ENCODE data around the gene SCN4A.
A peak's percentile ranks its signal among the peaks of the same experiment; 100 is the strongest.
"Not testable (repeated sequence)": the region's sequence is repeated elsewhere in the genome, so short reads cannot be mapped to it uniquely, and the experiment has no call there.

The SCN4A gene

DNA sequence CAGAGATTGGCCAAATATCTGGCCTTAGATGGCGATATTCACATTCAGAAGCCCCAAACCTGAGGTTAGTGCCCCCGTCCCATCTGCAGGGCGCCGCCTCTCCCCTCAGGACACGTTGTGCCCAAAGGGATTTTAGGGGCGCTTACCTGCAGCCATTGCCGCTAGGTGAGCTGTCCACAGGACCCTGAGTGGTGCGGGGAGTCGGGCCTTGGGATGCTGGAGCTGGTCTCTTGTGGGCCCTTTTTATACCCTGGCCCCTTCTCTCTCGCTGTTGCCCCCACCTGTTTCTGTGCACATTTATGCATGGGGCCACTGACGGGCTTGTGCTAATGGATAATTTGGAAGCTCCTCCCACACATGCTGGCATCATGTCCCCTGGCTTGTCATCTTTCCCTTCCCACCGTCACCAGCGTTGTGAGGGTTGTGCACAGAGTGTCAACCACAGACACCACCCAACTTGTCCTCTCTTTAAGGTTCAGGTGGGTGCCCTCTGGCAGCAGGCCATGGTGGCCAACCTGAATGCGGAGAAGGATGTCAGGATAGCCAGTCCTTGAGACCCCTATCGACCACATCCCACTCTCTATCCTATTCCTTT, 61.6 kb downstream of the SCN4A start, which contains the start of gene CSHL1:
TSS of gene CSHL1 (minus strand) at position 218 of the 595 bp plus-strand sequence. CDS start at position 156, 62 bp downstream.
- no peak for DNase-seq

DNA sequence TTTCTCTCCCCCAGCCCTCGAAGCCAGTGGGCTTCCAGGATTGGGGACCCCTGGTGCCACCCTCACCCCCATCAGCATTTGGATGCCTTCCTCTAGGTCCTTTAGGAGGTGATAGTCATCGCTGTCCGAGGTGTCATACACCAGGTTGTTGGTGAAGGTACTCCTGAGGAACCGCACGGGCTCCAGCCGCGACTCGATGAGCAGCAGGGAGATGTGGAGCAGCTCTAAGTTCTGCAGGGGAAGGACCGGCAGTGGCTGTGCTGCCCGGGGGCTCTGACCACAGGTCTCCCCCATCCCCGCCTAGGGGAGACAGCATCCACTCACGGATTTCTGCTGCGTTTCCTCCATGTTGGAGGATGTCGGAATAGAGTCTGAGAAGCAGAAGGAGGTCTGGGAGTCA, 62.6 kb downstream of the SCN4A start:
- DNase-seq: no peak

DNA sequence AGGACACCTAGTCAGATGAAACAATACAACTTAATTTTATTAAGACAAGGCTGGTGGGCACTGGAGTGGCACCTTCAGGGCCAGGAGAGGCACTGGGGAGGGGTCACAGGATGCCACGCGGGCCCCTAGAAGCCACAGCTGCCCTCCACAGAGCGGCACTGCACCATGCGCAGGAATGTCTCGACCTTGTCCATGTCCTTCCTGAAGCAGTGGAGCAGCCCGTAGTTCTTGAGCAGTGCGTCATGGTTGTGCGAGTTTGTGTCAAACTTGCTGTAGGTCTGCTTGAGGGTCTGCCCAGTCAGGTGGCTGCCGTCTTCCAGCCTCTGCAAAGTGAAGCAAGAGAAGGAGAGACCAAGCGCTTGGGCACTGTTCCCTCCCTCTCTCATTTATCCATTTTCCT, 63.1 kb downstream of the SCN4A start:
- DNase-seq: not testable (repeated sequence)

DNA sequence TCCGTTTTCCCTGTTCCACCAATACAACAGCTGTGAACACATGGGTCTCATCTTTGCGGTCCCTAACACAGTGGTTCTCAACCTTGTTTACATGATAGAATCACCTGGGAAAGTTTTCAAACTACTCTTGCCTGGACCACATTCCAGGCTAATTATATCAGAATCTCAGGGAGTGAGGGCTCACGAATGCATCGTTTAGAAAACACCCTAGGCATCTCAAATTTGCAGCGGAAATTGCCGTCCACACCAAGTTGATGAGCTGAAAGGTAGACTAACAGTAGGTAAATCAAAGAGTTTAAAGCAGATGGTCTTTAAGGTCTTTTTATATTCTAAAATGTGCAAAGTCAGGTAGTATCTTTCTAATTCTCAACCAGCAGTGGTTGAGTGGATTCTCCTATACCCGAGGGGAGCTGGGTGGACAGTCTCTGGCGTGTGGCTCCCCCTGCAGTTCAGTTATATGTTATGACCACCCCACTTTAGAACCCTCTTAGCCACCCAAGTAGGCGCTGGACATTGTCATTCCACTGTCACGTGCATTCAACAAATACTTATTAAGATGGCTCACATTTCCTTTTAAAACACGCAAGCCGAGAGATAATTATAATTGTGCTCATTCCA, 65.4 kb downstream of the SCN4A start:
- DNase-seq: peak; percentile 9

DNA sequence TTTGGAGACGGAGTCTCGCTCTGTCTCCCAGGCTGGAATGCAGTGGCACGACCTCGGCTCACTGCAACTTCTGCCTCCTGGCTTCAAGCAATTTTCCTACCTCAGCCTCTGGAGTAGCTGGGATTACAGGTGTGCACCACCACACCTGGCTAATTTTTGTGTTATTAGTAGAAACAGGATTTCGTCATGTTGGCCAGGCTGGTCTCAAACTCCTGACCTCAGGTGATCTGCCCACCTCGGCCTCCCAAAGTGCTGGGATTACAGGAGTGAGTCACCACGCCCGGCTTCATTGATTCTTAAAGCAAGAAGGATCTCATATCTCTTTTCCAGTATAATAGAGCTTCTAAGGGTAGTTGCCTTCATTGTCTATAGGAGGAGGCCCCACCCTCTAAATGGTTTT, 67.9 kb downstream of the SCN4A start:
- not testable (repeated sequence) for DNase-seq

DNA sequence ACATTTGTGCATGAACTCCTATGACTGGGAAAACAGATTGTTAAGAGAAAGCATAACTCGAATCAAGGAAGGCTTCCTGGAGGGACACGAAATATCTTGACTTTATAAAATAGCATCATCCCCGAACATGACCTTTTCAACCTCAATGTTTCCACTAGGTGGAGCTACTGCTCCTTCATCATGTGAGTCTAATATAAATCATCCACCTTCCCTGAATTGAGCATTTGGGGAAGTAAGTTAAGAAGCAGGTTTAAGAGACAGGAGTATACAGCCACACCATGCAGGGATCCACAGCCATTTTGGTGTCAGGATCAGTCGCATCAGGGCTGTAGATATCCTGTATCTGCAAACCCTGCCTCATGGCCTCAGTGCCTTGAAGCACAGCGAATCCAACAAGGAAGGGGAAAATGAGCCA, 68.9 kb downstream of the SCN4A start:
- DNase-seq: not testable (repeated sequence)

DNA sequence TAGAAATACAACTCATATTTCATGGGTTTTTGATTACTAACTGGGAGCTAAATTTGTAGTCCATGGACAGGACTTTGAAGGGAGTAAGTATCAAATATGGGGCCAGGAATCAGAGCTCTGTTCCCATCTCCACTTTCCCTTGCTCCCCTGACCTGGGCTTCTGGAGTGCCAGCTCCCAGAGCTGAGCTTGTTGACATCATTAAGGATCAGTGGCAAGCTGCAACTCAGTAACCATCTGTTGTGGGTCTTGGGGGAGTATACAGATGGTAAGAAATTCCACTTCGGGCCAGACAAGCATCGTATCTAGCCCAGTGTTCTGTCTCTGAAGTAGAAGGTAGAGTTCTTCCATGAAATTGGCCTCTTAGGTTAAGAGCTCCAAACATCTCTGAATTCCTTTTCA, 70.7 kb downstream of the SCN4A start:
- not testable (repeated sequence) for DNase-seq

DNA sequence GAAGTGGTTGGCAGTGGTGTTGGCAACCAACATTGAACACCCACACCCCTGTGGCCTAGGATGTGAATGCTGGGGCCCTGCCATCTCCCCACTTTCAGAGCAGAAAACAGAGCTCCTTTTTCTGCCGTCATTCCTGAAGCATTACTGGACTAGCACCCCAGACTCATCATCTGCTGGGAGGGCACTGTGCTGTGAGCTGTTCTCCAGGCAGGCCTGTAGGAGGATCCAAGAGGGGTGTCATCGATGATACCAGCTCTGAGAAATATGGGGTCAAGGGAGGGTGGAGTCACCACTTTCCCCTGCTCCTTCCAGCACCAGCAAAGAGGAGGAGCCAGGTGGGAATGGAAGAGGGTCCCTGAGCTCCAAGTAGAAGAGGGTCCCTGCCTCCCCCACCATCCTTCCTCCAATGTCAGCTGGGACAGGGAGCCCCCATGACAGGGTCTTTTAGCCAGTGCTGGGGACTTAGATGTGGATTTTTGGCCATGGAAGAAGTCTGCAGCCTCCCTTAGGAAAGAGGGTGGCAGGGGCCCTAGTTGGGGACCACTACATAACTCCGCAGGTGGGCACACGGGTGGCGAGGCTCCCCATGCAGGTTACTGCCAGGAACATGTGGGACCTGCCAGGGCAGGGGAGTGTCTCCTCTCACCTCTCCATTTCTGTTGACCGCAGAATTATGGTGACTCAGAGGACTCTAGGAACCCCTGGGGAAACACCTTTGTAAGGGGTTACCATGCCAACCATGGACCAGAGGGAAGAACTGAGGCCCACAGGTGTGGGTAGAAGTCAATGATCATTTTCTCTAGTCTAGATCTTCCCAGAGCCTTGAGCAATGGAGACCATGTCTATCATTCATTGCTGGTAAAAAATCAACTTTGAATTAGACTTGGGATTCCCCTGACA, 73.6 kb downstream of the SCN4A start:
- peak; percentile 11 for DNase-seq

DNA sequence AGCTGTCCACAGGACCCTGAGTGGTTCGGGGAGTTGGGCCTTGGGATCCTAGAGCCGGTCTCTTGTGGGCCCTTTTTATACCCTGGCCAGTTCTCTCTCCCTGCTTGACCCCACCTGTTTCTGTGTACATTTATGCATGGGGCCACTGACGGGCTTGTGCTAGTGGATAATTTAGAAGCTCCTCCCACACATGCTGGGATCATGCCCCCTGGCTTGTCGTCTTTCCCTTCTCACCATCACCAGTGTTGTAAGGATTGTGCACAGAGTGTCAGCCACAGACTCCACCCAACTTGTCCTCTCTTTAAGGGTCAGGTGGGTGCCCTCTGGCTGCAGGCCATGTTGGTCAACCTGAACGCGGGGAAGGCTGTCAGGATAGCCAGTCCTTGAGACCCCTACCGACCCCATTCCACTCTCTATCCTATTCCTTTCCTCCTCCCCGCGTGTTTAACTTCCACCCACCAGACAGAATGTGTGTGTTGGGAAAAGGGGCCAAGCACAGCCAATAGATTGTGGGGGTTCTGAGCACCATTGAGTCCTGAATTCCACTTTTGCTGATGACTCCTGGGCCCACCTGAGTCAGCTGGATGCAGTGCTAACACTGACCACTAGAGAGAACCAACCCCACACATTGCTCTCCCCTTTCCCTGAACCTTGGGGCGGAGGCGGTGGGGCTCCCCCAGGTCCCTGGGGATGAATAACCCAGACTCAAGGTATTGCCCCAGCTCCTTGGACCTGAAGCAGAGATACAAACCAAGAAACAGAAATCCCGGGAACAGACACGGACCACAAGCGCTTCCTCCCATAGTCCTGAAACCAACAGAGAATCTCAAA, 76.0 kb downstream of the SCN4A start, which contains the start of gene CSH1:
TSS of gene CSH1 (minus strand) at position 51 of the 831 bp plus-strand sequence. CDS start 63 bp downstream, outside the sequence.
- DNase-seq: not testable (repeated sequence)

DNA sequence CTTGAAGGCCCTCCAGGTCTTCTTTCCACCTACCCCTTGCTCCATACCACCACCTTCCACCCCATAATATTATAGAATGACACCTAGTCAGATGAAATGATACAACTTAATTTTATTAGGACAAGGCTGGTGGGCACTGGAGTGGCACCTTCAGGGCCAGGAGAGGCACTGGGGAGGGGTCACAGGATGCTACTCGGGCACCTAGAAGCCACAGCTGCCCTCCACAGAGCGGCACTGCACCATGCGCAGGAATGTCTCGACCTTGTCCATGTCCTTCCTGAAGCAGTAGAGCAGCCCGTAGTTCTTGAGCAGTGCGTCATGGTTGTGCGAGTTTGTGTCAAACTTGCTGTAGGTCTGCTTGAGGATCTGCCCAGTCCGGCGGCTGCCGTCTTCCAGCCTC, 77.9 kb downstream of the SCN4A start:
- DNase-seq: not testable (repeated sequence)

DNA sequence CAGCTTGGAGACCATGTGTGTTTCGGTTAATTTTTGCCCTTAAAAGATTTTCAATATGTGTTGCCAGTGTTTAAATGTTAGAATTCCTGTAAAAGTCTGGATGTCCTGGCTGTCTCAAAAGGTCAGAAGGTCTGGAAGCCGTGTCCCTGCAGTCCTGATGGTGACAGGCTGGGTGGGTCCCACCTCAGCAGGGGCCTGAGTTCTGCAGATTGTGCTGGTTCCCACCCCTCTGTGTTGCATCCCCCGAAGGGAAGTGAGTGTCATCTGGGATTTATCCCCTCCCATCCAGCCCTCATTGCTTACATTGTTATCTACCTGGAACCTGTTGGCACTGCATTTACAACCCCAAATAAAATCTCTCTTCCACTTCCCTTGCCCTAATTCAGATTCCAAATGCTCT, 78.7 kb downstream of the SCN4A start:
- not testable (repeated sequence) for DNase-seq

DNA sequence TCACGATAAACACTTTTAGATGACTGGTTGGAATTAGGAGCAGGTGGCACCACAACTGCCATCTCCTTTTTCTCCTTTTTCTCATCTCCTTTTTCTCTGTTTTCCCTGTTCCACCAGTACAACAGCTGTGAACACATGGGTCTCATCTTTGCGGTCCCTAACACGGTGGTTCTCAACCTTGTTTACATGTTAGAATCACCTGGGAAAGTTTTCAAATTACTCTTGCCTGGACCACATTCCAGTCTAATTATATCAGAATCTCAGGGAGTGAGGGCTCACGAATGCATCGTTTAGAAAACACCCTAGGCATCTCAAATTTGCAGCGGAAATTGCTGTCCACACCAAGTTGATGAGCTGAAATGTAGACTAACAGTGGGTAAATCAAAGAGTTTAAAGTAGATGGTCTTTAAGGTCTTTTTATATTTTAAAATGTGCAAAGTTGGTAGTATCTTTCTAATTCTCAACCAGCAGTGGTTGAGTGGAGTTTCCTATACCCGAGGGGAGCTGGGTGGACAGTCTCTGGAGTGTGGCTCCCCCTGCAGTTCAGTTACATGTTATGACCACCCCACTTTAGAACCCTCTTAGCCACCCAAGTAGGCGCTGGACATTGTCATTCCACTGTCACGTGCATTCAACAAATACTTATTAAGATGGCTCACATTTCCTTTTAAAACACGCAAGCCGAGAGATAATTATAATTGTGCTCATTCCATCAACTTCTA, 80.2 kb downstream of the SCN4A start:
- DNase-seq: not testable (repeated sequence)

DNA sequence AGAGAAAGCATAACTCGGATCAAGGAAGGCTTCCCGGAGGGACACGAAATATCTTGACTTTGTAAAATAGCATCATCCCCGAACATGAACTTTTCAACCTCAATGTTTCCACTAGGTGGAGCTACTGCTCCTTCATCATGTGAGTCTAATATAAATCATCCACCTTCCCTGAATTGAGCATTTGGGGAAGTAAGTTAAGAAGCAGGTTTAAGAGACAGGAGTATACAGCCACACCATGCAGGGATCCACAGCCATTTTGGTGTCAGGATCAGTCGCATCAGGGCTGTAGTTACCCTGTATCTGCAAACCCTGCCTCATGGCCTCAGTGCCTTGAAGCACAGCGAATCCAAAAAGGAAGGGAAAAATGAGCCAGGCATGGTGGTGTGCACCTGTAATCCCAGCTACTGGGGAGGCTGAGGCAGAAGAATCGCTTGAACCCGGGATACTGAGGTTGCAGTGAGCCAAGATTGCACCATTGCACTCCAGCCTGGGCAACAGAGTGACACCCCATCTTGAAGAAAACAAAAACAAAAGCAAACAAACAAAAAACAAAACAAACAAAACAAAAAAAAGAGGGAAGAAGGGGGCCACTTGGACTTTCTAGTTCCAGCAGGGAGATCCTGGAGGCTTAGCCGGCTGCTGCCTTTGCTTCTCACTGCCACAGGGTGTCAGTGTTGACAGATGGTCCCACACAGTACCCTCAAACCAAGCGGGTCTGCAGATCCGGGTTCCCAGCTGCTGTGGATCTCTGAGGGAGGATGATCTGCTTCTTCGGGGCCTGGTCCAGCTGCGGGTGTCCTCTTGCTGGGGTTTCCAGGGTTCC, 83.5 kb downstream of the SCN4A start:
- DNase-seq: not testable (repeated sequence)
